KOPT-K1 (cell line): Measurements from ENCODE around the gene AIF1.

Experiments
- H3K27ac ChIP-seq: fragments of 200-600 bp; sonication (generic); 2 replicates; pipeline ENCODE4 v1.5.1; 2016; ENCODE audit warnings: antibody characterized with exemption, mild to moderate bottlenecking, low read depth, low read length; ENCODE audit not compliant: poor library complexity, severe bottlenecking
- H3K36me3 ChIP-seq: fragments of 200-600 bp; sonication (generic); 2 replicates; pipeline ENCODE4 v1.5.1; 2017; ENCODE audit warnings: antibody characterized with exemption, mild to moderate bottlenecking, low read length, moderate library complexity; ENCODE audit not compliant: insufficient read depth
- H3K9me3 ChIP-seq: fragments of 200-600 bp; sonication (generic); 2 replicates; pipeline ENCODE4 v1.5.1; 2017; ENCODE audit warnings: antibody characterized with exemption, low read length, mild to moderate bottlenecking; ENCODE audit not compliant: insufficient read depth, poor library complexity, severe bottlenecking

The AIF1 gene

DNA sequence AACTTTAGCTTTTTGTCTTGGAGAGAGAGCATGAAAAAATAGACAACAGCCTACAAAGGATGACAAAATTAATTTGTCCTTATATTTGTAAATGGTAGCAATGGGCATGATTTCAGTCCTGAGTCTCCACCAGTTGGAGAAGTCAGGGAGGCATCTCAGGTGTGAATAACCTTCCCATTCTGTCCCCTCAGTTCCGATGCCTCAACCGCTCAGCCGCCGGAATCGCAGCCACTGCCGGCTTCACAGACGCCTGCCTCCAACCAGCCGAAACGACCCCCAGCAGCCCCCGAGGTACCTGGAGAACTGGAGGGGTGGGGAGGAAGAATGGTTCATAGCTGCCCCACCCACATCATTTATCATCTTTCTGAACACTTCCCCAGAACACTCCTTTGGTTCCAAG lies 9.0 kb downstream of the AIF1 start:
- no peak overlapping the region for H3K27ac ChIP-seq
- H3K36me3 ChIP-seq: peaks cover 76% of the 10 kb centered on the region
- H3K9me3 ChIP-seq: no peaks in the 10 kb centered on the region

DNA sequence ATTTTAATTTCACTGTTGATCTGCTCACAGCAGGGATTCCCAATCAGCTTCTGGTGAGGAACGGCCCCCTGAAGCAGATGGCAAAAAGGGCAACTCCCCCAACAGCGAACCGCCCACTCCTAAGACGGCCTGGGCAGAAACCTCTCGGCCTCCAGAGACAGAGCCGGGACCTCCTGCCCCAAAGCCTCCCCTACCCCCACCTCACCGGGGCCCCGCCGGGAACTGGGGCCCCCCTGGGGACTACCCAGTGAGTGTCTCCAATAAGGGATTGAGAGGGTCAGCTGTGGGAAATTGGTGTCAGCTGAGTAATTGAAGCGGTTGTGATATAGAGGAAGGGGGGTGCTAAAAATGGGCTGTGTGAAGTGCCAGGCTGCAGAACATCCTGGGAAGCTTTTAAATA lies 11.9 kb downstream of the AIF1 start:
- Histone ChIP-seq H3K36me3 (peaks cover 100% of the 10 kb centered on the region), H3K9me3 (no peaks in the 10 kb centered on the region), H3K27ac (no peak overlapping the region)

DNA sequence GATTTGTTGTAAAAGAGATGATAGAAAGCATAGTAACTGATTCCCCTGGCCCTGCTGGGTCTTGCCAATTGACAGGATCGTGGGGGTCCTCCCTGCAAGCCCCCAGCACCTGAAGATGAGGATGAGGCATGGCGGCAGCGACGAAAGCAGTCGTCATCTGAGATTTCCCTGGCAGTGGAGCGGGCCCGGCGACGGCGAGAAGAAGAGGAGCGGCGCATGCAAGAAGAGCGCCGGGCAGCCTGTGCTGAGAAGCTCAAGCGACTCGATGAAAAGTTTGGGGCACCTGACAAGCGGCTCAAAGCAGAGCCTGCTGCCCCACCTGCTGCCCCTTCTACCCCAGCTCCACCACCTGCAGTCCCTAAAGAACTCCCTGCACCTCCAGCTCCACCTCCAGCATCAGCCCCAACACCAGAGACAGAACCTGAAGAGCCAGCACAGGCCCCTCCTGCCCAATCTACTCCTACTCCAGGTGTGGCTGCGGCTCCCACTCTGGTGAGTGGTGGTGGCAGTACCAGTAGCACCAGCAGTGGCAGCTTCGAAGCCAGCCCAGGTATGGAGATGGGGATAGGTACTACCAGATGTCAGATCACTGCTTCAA lies 12.8 kb downstream of the AIF1 start:
- Histone ChIP-seq H3K27ac (no peak overlapping the region), H3K9me3 (no peaks in the 10 kb centered on the region), H3K36me3 (peaks cover 100% of the 10 kb centered on the region)

DNA sequence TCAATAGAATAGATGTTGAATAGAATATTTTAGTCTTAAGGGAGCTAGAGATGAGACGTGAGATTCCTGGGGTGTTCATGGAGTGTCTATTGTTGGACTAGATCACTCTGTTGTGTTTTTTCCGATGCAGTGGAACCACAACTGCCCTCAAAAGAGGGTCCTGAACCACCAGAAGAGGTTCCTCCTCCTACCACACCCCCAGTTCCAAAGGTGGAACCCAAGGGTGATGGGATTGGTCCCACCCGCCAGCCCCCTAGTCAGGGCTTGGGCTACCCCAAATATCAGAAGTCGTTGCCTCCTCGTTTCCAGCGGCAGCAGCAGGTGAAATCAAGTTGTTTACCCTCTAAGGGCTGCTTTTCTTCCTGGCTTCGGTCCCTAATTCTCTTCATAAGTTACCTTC lies 14.0 kb downstream of the AIF1 start:
- Histone ChIP-seq H3K36me3 (peaks cover 100% of the 10 kb centered on the region), H3K27ac (no peak overlapping the region)

DNA sequence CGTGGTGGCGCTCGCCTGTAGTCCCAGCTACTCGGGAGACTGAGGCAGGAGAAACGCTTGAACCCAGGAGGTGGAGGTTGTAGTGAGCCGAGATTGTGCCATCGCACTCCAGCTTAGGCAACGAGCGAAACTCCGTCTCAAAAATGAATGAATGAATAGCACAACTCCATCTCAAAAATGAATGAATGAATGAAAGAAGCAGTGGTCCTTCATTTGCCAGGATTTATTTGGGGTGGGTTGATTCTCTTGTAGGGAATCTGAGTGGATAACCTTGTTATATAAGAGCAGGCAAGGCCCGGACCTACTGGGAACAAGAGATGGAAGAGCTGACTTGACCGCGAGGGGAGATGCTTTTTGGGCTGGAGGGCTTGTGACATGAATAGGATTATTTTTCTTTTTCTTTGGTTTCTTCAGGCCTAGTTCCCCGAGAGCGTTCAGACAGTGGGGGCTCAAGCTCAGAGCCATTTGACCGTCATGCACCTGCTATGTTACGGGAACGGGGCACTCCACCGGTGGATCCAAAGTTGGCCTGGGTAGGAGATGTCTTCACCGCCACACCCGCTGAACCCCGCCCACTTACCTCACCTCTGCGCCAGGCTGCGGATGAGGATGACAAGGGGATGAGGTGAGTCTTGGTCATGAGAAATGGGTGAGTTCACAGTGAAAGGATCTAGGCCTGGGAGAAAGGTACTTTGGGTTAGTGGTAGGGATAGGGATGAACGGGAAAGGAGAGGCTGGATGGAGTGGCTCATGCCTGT lies 15.3 kb downstream of the AIF1 start:
- peaks cover 100% of the 10 kb centered on the region for H3K36me3 ChIP-seq
- no peaks in the 10 kb centered on the region for H3K9me3 ChIP-seq
- H3K27ac ChIP-seq: no peak overlapping the region

More for the DNA sequence above, 14.0 kb downstream of the AIF1 start:
- H3K9me3 ChIP-seq: no peaks in the 10 kb centered on the region

DNA sequence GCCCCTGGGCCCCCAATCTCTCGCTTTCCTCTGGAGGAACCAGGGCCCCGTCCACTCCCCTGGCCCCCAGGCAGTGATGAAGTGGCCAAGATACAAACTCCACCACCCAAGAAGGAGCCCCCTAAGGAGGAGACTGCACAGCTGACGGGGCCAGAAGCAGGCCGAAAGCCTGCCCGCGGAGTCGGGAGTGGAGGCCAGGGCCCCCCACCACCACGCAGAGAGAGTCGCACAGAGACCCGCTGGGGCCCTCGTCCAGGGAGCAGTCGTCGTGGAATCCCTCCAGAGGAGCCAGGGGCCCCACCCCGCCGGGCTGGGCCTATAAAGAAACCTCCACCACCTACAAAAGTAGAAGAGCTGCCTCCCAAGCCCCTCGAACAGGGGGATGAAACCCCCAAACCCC lies 16.2 kb downstream of the AIF1 start:
- H3K36me3 ChIP-seq: peaks cover 100% of the 10 kb centered on the region
- H3K27ac ChIP-seq: no peak overlapping the region
- no peaks in the 10 kb centered on the region for H3K9me3 ChIP-seq

DNA sequence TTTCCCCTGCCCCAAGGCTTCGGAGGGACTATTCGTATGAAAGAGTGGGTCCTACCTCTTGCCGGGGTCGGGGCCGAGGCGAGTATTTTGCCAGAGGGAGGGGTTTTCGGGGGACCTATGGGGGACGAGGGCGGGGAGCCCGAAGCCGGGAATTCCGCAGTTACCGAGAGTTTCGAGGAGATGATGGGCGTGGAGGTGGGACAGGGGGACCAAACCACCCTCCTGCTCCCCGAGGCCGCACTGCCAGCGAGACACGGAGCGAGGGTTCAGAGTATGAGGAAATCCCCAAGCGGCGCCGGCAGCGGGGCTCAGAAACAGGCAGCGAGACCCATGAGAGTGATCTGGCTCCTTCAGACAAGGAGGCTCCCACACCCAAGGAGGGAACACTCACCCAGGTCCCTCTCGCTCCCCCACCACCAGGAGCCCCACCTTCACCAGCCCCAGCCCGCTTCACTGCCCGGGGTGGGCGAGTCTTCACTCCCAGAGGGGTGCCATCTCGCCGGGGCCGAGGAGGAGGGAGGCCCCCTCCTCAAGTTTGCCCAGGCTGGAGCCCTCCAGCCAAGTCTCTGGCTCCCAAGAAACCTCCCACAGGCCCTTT lies 16.7 kb downstream of the AIF1 start:
- Histone ChIP-seq H3K27ac (no peak overlapping the region), H3K9me3 (no peaks in the 10 kb centered on the region), H3K36me3 (peaks cover 100% of the 10 kb centered on the region)

DNA sequence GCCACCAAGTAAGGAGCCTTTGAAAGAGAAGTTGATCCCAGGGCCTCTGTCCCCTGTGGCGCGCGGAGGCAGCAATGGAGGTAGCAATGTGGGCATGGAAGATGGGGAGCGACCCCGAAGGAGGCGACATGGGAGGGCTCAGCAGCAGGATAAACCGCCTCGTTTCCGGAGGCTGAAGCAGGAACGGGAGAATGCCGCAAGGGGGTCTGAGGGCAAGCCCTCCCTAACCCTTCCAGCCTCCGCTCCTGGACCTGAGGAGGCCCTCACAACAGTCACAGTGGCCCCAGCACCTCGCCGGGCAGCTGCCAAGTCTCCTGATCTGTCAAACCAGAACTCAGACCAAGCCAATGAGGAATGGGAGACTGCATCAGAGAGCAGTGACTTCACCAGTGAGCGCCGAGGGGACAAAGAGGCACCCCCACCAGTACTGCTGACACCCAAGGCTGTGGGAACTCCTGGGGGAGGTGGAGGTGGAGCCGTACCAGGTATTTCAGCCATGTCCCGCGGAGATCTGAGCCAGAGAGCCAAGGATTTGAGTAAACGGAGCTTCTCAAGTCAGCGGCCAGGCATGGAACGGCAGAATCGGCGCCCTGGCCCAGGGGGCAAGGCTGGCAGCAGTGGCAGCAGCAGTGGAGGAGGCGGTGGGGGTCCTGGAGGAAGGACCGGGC lies 17.4 kb downstream of the AIF1 start:
- Histone ChIP-seq H3K36me3 (peaks cover 100% of the 10 kb centered on the region), H3K27ac (no peak overlapping the region), H3K9me3 (no peaks in the 10 kb centered on the region)

DNA sequence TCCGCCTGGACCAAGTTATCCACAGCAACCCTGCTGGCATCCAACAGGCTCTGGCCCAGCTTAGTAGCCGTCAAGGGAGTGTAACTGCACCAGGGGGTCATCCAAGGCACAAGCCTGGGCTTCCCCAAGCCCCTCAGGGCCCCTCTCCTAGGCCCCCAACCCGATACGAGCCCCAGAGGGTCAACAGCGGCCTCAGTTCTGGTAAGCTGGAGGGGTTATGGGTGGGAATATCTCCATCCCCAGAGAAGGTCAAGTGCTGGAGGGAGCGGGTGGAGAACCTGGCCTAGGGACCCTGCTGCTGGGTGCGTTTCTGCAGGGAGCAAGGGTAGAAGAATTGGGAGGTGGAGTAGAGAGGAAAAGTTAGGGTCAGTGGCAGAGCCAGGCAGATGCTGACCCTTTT lies 18.4 kb downstream of the AIF1 start:
- Histone ChIP-seq H3K9me3 (no peaks in the 10 kb centered on the region), H3K36me3 (peaks cover 100% of the 10 kb centered on the region), H3K27ac (no peak overlapping the region)

DNA sequence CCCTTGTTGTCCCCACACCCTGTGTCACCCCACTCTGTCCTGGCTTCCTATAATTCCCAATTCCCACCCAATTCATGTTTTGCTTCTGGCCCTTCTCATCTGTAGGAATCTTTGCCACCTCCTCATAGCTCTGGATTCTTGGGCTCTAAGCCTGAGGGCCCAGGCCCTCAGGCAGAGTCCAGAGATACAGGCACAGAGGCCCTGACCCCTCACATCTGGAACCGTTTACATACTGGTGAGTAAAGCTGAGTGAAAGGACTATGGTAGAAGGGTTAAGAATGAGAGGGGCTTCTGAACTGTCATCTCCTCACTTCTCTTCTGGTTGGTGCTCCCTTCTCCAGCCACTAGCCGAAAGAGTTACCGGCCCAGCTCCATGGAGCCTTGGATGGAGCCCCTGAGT lies 19.1 kb downstream of the AIF1 start:
- no peaks in the 10 kb centered on the region for H3K9me3 ChIP-seq
- peaks cover 100% of the 10 kb centered on the region for H3K36me3 ChIP-seq
- no peak overlapping the region for H3K27ac ChIP-seq

DNA sequence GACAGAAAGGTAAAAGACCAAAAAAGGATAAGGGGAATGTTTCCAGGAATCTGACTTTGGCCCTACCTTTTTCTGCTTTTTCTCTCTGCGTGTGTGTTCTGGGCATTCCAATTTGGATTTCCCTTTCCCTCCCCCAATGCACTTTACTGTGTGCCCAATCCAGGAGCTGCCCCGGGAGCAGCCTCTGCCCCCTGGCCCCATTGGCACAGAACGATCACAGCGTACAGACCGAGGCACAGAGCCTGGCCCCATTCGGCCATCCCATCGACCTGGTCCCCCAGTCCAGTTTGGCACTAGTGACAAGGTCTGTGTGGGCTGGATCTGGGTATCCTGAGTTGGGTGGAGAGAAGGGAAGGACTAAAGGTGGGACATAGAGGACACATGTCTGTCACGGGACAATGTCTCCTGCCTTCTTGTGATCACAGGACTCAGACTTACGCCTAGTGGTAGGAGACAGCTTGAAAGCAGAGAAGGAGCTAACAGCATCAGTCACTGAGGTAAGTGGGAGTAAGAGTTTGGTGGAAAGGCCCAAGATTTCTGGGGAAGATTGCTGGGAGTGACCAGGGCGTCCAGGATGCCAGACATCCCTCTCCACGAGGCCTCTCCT lies 20.0 kb downstream of the AIF1 start:
- Histone ChIP-seq H3K27ac (no peak overlapping the region), H3K9me3 (no peaks in the 10 kb centered on the region), H3K36me3 (peaks cover 100% of the 10 kb centered on the region)

DNA sequence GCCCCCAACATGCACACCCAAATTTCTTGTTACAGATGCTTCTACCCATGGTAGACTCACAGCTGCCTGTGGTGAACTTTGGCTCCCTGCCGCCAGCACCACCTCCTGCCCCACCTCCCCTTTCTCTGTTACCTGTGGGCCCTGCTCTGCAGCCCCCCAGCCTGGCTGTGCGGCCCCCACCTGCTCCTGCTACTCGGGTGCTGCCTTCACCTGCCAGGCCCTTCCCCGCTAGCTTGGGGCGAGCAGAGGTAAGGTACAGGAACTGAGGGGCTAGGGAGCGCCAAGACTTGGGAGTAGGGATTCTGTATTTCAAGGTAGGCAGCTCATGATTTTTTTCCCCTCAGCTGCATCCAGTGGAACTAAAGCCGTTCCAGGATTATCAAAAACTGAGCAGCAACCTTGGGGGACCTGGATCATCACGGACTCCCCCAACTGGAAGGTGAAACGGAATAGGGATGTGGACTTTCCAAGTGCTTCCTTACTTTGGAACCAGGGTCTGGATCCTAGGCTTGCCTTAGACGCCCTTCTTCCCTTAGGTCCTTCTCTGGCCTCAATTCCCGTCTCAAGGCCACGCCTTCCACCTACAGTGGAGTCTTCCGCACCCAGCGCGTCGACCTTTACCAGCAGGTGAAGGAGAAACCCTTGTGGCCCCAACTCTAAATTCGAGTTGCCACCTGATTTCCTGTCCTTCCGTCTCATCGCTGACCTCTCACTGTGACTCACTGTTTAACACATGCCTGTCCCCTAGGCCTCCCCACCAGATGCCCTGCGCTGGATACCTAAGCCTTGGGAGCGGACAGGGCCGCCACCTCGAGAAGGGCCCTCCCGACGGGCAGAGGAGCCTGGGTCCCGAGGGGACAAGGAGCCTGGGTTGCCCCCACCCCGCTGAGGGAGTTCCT lies 21.9 kb downstream of the AIF1 start:
- no peak overlapping the region for H3K27ac ChIP-seq
- H3K9me3 ChIP-seq: no peaks in the 10 kb centered on the region
- H3K36me3 ChIP-seq: peaks cover 100% of the 10 kb centered on the region

DNA sequence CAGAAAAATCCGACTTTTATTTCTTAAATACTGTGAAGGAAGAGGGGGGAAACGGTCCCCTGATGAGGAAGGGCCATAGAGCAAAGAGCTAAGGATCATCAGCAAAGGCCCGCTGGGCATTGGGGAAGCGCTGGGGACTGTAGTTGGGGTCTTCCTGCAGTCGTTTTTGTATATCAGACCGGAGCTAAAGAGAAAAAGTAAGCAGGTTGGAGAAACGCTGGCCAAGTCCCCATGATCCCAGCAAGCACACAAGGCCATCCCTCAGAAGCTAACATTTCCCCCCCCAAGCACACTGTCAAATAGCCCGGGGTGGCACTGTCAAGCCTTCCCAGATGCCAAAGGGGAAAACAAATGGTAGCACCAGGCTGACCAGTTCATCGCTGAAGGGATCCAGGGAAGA lies 24.0 kb downstream of the AIF1 start:
- Histone ChIP-seq H3K27ac (no peak overlapping the region), H3K36me3 (peaks cover 100% of the 10 kb centered on the region), H3K9me3 (no peaks in the 10 kb centered on the region)

DNA sequence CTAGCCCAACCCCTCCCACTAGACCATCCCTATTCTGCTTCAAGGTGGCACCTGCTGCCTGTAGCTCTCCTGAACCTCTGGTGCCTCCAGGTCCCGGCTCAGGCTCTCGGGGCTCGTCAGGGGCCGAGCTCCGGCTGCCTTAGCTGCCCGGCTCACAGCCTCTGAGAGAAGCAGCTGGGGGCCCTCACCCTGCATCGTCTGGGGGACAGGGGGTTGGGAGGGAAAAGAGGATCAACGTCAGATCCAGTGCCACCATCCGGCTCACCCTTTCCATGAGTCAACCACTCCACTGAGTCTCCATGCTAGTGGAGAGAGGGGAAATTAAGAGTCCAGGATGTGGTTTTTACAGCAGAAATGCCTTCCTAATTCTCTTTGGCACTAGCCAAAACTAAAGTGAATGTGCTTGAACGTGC lies 24.4 kb downstream of the AIF1 start:
- Histone ChIP-seq H3K27ac (no peak overlapping the region), H3K36me3 (peaks cover 100% of the 10 kb centered on the region)

More for the DNA sequence above, 24.4 kb downstream of the AIF1 start:
- H3K9me3 ChIP-seq: no peaks in the 10 kb centered on the region
